DOHH2 (cell line): ENCODE data around the gene RAVER2.
"Not testable (repeated sequence)": the region's sequence is repeated elsewhere in the genome, so short reads cannot be mapped to it uniquely, and the experiment has no call there.

Experiments used
- H3F3A ChIP-seq: fragments of 200-600 bp; sonication (generic), shearing (Covaris generic); 2 replicates; pipeline ENCODE4 v1.6.0; 2016; ENCODE audit warnings: antibody characterized with exemption, mild to moderate bottlenecking; ENCODE audit not compliant: control insufficient read depth, insufficient read depth
- H3K27ac ChIP-seq: fragments of 200-600 bp; sonication (generic); 2 replicates; pipeline ENCODE4 v1.5.1; 2014; ENCODE audit warnings: low read depth, mild to moderate bottlenecking, low read length, moderate library complexity
- H3K27me3 ChIP-seq: fragments of 200-600 bp; sonication (generic); 2 replicates; pipeline ENCODE4 v1.6.1; 2014; ENCODE audit warnings: mild to moderate bottlenecking, low read length, mixed read lengths; ENCODE audit not compliant: control insufficient read depth
- H3K36me3 ChIP-seq: fragments of 200-600 bp; sonication (generic); 2 replicates; pipeline ENCODE4 v1.6.1; 2014; ENCODE audit warnings: mild to moderate bottlenecking, low read length, moderate library complexity, mixed read lengths; ENCODE audit not compliant: control insufficient read depth
- H3K4me1 ChIP-seq: fragments of 200-600 bp; sonication (generic); 2 replicates; pipeline ENCODE4 v1.6.1; 2014; ENCODE audit warnings: mild to moderate bottlenecking, low read length, mixed read lengths; ENCODE audit not compliant: control insufficient read depth
- H3K4me2 ChIP-seq: fragments of 200-600 bp; sonication (generic); 2 replicates; pipeline ENCODE4 v1.6.0; 2014; ENCODE audit warnings: mild to moderate bottlenecking, low read length, moderate library complexity
- H3K4me3 ChIP-seq: fragments of 200-600 bp; sonication (generic); 2 replicates; pipeline ENCODE4 v1.5.1; 2014; ENCODE audit warnings: mild to moderate bottlenecking, low read length, mixed read lengths
- H3K79me2 ChIP-seq: fragments of 200-600 bp; sonication (generic); 2 replicates; pipeline ENCODE4 v1.6.1; 2014; ENCODE audit warnings: mild to moderate bottlenecking, low read length, mixed read lengths; ENCODE audit not compliant: control insufficient read depth
- H3K9me2 ChIP-seq: fragments of 200-600 bp; sonication (generic); replicated peaks from 2 replicates; pipeline ENCODE4 v1.6.1; 2014; ENCODE audit warnings: mild to moderate bottlenecking, low read length, mixed read lengths; ENCODE audit not compliant: control insufficient read depth
- H3K9me3 ChIP-seq: fragments of 200-600 bp; sonication (generic); 2 replicates; pipeline ENCODE4 v1.6.1; 2014; ENCODE audit warnings: antibody characterized with exemption, low read length, mixed read lengths; ENCODE audit not compliant: control insufficient read depth, insufficient read depth
- H4K20me1 ChIP-seq: fragments of 200-600 bp; sonication (generic); 2 replicates; pipeline ENCODE4 v1.6.0; 2014; ENCODE audit warnings: low read depth, mild to moderate bottlenecking, antibody characterized with exemption, low read length, moderate library complexity; ENCODE audit not compliant: control insufficient read depth, insufficient read depth
- EZH2phosphoT487 ChIP-seq: fragments of 200-600 bp; sonication (generic); IDR thresholded peaks from 2 replicates; pipeline ENCODE4 v1.6.1; 2017; ENCODE audit warnings: borderline replicate concordance, mild to moderate bottlenecking, antibody characterized with exemption, low read length, moderate library complexity, mixed read lengths
- TF ChIP-seq, protein P1 (sequence below): fragments of 200-600 bp; sonication (generic); IDR thresholded peaks from one replicate; pipeline ENCODE4 v1.5.1; 2014; ENCODE audit warnings: antibody characterized with exemption, mild to moderate bottlenecking, low read depth, low read length; ENCODE audit not compliant: poor library complexity, severe bottlenecking

The RAVER2 gene

DNA sequence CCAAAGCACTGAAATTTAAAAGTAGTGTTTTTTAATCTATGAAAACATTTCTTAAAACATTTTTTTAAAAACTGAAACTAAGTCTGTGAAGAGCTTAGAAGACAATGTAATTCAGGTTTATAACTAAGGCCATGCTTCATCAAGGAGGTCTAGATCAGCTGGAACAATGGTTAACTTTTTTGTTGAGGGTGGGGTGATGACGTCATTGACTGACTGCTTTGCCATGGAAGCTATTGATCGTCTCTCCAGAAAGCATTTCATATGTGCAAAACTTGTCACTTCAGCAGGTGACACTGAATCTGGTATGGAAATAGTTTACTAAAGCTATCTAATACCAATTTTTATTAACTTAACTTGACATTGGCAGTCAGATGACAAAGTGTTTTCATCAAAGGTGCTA is 21.0 kb downstream of the RAVER2 start:
- H3K4me2 ChIP-seq, result no peak overlapping the region
- no peaks in the 10 kb centered on the region for H3K9me3 ChIP-seq
- H3K27me3 ChIP-seq, result no peaks in the 10 kb centered on the region
- H3K79me2 ChIP-seq, result no peaks in the 10 kb centered on the region; the same call in 1 of the 2 replicates
- H3F3A ChIP-seq, result no peaks in the 10 kb centered on the region
- H3K9me2 ChIP-seq, result no peaks in the 10 kb centered on the region
- H3K27ac ChIP-seq, result no peak overlapping the region
- TF ChIP-seq, protein P1, sequence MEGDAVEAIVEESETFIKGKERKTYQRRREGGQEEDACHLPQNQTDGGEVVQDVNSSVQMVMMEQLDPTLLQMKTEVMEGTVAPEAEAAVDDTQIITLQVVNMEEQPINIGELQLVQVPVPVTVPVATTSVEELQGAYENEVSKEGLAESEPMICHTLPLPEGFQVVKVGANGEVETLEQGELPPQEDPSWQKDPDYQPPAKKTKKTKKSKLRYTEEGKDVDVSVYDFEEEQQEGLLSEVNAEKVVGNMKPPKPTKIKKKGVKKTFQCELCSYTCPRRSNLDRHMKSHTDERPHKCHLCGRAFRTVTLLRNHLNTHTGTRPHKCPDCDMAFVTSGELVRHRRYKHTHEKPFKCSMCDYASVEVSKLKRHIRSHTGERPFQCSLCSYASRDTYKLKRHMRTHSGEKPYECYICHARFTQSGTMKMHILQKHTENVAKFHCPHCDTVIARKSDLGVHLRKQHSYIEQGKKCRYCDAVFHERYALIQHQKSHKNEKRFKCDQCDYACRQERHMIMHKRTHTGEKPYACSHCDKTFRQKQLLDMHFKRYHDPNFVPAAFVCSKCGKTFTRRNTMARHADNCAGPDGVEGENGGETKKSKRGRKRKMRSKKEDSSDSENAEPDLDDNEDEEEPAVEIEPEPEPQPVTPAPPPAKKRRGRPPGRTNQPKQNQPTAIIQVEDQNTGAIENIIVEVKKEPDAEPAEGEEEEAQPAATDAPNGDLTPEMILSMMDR, result no peak
- TF ChIP-seq EZH2phosphoT487, result no peak
- H3K4me3 ChIP-seq, result no peak overlapping the region
- H3K36me3 ChIP-seq, result peaks cover 9% of the 10 kb centered on the region
- peaks cover 19% of the 10 kb centered on the region for H3K4me1 ChIP-seq
- no peaks in the 10 kb centered on the region for H4K20me1 ChIP-seq

DNA sequence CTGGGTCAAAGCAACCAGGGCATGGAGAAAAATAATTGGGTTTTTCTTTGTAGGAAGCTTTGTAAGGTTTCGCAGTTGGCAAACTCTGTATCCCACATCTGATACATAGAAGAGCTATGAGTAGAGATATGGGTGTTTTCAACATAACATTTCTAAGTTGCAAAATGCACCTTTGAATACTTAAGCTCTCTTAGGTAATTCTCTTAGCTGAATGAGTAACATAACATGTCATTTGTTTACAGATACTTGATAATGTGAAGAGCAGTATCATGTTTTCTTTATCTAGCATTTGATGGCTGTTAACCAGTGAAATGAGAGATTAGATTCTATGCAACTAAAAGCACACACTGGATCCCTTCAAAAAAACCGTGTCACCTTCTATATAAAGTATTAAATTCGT is 21.6 kb downstream of the RAVER2 start:
- Histone ChIP-seq H3F3A (no peaks in the 10 kb centered on the region), H3K79me2 (no peaks in the 10 kb centered on the region), H3K27ac (no peak overlapping the region), H3K4me3 (no peak overlapping the region), H3K36me3 (peaks cover 13% of the 10 kb centered on the region), H3K4me2 (no peak overlapping the region), H3K27me3 (no peaks in the 10 kb centered on the region), H3K9me2 (no peaks in the 10 kb centered on the region), H4K20me1 (no peaks in the 10 kb centered on the region), H3K4me1 (peaks cover 19% of the 10 kb centered on the region), H3K9me3 (no peaks in the 10 kb centered on the region)
- TF ChIP-seq EZH2phosphoT487, result no peak
- TF ChIP-seq, protein P1, result no peak

DNA sequence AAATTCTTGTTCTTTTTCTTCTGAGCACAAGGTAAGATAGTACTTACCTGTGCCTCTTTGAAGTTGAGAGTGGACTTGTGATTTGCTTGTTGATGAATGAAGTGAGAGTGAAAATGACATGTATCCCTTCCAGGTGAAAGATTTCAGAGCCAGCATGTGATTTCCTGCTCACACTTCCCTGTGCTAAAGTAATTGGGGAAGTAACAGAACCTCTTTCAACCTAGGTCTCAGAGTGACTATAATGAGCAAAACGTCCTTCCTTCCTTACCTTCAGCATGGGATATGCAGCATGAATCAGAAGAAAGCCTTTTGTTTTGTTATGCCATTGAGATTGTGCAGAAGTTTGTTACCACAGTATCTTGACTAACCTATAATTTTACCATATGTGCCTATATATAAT is 24.6 kb downstream of the RAVER2 start:
- H4K20me1 ChIP-seq, result no peaks in the 10 kb centered on the region
- no peak overlapping the region for H3K27ac ChIP-seq
- peaks cover 19% of the 10 kb centered on the region for H3K4me1 ChIP-seq
- H3K4me3 ChIP-seq, result no peak overlapping the region
- H3K27me3 ChIP-seq, result no peaks in the 10 kb centered on the region
- no peaks in the 10 kb centered on the region for H3K79me2 ChIP-seq
- no peak overlapping the region for H3K4me2 ChIP-seq
- H3K9me2 ChIP-seq, result no peaks in the 10 kb centered on the region
- TF ChIP-seq, protein P1, result no peak
- no peak for TF ChIP-seq EZH2phosphoT487
- H3F3A ChIP-seq, result no peaks in the 10 kb centered on the region
- H3K36me3 ChIP-seq, result peaks cover 13% of the 10 kb centered on the region
- H3K9me3 ChIP-seq, result no peaks in the 10 kb centered on the region

DNA sequence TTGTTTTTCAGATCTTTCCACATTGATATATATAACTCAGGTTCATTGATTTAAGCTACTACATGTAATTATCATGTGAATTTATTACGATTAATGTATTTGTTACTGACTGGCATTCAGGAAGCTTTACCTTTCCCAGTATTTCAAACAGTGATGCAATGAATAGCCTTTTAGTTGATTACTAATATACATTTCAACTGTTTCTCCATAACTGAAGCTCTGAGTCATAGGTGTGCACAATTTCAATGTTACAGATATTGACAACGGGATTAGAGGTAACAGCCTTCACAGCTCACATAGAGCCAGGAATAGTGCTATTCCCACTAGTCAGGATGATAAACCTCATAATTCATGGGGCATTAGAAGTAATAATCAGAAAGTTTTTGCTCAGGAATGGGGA is 25.1 kb downstream of the RAVER2 start:
- H3K27me3 ChIP-seq, result no peaks in the 10 kb centered on the region
- H3K4me1 ChIP-seq, result peaks cover 21% of the 10 kb centered on the region
- H4K20me1 ChIP-seq, result no peaks in the 10 kb centered on the region
- H3F3A ChIP-seq, result no peaks in the 10 kb centered on the region
- H3K9me3 ChIP-seq, result no peaks in the 10 kb centered on the region
- no peak overlapping the region for H3K4me3 ChIP-seq
- H3K4me2 ChIP-seq, result no peak overlapping the region
- H3K79me2 ChIP-seq, result no peaks in the 10 kb centered on the region
- H3K36me3 ChIP-seq, result peaks cover 13% of the 10 kb centered on the region
- no peak for TF ChIP-seq EZH2phosphoT487
- TF ChIP-seq, protein P1, result no peak
- H3K27ac ChIP-seq, result no peak overlapping the region
- no peaks in the 10 kb centered on the region for H3K9me2 ChIP-seq

DNA sequence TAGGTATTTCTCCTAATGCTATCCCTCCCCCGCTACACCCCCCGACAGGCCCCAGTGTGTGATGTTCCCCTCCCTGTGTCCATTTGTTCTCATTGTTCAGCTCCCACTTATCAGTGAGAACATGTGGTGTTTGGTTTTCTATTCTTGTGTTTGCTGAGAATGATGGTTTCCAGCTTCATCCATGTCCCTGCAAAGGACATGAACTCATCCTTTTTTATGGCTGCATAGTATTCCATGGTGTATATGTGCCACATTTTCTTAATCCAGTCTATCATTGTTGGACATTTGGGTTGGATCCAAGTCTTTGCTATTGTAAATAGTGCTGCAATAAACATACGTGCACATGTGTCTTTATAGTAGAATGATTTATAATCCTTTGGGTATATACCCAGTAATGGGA is 28.4 kb downstream of the RAVER2 start:
- not testable (repeated sequence) for H4K20me1 ChIP-seq, H3K9me2 ChIP-seq, H3K79me2 ChIP-seq, H3K4me3 ChIP-seq, H3K27me3 ChIP-seq, H3K4me2 ChIP-seq, H3F3A ChIP-seq, H3K9me3 ChIP-seq, H3K27ac ChIP-seq
- Histone ChIP-seq H3K4me1 (peaks cover 26% of the 10 kb centered on the region), H3K36me3 (peaks cover 15% of the 10 kb centered on the region)
